Fibroblast of skin of right biceps (primary cell): ENCODE data around the gene LAMTOR2.
"Not testable (repeated sequence)": the region's sequence is repeated elsewhere in the genome, so short reads cannot be mapped to it uniquely, and the experiment has no call there.

Experiments
- DNase-seq: peaks from one replicate; pipeline ENCODE4 v3.0.0-alpha.2; 2013

The LAMTOR2 gene

DNA sequence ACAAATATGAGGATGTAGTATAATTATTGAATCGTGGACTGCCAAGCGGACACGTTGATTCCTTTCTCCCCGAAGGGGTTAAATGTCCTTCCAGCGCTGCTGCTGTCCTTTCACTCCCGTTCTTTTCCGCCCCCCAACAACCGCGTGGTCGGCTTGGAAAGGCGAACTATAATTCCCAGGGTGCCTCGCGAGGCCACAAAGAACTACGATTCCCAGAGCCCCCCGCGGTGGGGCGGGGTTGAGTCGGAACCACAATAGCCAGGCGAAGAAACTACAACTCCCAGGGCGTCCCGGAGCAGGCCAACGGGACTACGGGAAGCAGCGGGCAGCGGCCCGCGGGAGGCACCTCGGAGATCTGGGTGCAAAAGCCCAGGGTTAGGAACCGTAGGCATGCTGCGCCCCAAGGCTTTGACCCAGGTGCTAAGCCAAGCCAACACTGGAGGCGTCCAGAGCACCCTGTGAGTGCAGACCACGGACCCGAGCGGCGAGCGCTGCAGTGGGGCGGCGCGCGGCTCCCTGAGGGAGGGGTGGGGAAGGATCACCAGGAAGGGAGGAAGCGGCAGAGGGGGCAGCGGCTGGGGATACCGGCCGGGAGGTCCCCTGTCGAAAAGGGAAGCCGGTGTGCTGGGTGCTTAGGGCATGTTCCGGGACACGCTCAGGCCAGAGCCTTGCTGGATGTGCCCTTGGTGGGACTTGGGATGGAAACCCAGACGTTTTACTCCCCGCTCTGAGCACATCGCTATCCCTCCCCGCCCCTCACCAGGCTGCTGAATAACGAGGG, at the start of gene LAMTOR2:
LAMTOR2 (plus strand) TSS at position 283 of the 781 bp plus-strand sequence; CDS start at position 391, 108 bp downstream.
- DNase-seq: peak; percentile 98

DNA sequence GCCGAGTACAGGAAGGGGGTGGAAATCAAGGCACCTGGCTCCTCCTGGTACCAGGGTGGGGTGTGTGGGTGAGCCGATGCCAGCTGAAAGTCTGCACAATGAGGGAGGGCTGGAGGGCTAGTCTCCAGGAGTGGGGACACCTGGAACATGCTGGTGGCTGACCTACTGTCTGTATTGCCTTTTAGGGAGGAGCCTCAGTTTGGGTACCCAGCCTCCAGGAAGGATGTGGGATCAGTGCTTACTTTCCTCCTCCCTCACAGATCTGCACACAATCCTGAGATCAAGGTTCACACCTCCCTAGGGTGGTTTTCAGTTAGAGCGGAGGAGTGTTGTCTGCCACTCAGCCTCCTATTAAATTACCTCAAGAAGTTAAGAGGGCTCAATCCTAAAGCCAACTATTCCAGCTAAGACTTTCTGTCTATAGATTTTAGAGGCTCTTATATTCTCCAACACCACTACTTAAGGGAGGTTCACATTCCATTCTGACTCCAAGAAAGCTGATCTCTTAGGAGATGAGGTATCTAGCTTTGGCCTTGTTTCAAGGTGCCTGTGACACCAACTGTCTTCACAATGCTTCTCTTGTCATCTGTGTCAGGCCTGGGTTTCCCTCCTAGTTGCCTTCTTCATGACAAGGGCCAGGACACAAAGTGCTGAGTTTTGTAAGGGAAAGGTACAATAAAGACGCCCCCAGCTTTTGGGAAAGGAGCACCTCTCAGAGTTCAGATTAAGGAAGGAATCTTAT, 49.6 kb upstream of the LAMTOR2 start:
- DNase-seq: no peak

DNA sequence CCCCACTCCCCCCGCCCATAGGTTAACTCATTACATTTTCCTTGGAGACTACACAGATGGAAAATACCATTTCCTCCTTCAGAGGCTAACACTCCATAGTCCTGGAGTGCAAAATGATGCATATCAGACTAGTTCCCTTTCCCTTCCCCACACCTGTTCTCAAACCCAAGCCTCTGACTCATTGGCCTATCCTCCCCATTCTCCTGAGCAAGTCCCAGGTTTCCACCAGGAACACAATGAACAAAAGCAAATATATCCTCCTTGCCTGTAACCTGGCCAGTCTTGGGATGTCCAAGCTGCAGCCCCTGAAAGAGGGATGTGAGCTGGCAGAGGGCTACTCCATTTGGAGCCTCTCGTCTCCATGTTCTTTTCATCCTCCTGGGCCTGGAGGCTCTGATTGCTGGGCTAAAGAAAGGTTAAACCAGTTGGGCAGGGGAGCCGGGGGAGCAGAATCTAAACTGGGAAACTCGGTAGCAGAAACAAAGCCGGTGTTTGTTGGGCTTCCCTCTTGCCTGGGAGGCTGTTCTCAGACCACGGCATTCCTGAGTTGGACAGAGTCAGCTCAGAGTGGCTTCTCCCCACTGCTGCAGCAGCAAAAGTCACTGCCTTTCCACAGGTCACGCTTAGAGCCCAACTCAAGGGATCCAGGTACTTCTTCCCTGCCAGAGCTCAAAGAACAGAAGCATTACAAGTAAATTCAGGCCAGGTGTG, 47.8 kb upstream of the LAMTOR2 start:
- no peak for DNase-seq

DNA sequence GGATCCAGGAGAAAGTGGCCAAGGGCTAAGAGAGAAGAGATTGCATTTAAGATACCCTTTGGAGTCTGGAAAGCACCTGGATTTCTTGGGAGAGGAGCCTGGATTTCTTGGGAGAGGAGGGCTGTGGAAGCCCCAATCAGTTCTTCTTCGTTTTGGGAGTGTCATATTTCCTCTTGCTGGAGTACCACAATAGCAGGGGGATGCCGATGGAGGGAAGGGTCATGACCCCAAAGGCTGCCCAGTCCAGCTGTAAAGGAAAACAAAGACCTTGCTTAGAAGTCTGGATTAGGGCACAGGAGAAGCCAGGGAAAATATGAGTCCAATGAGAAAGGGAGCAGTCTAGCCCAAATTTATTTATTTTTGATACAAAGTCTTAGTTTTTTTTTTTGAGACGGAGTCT, 45.2 kb upstream of the LAMTOR2 start:
- no peak for DNase-seq

DNA sequence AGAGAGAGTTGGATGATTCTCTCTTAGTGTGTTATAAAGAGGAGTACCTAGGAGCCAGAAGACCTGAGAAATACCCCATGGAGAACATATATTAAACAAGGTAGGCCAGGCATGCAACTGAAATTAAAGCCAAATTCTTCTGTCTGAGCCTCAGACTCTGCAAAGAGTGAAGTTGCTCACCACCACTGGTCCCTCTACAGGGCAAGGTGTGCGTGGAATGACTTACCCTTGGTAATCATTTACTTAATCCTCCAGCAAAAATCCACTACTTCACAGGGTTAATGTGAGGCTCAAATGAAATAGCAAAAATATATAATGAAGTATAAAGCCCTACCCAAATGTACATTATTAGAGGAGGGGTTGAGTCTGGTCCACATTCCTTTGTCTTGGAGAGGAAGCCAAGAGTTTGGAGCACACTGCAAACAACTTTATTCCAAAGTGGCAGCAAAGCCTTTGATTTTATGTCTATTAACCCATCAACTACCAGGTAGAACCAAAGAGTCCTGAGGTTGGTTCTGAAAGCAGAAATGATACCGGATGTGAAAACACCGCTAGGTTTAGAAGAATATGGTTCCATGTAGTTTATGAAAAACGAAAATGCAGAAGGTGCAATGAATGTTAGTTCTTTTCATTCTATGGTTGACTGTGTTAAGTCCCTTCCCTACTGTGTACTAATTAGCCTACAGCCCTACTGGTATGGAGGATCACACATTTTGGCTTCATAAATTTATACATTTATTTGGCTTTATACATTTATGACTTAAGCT, 42.3 kb upstream of the LAMTOR2 start:
- no peak for DNase-seq

DNA sequence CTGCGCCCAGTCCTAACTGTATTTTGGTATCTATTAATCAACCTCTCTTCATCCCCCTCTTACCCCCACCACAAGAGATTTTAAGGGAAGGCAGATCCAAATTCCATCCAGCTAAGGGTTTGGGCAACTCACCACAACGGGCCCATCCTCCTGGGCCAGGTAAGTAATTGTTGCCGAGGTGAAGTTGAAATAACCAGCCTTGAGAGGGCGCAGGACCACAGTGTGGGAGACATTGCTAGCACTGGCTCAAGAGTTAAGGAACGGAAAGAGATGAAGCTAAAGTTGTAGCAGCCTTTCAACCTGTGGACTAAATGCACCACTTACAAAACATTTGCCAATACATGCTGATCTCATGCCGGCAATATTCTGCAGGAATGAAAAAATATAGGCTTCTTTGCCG, 39.8 kb upstream of the LAMTOR2 start:
- DNase-seq: no peak

DNA sequence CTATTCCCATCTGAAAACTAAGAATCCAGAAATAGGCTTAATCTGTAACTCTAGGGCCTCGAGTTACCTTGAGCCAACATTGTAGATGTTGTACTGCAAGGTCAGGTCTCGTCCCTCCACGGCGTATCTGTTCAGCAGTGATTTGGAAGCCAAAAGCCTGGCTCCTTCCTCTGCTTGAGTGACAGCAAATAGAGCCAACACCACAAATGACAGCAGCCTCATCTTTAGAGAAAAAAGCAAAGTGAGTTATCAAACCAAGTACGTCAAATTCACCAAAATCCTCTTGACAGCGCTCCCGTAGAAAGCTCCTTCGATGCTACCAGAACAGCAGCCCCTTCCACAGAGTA, 34.7 kb upstream of the LAMTOR2 start:
- no peak for DNase-seq

DNA sequence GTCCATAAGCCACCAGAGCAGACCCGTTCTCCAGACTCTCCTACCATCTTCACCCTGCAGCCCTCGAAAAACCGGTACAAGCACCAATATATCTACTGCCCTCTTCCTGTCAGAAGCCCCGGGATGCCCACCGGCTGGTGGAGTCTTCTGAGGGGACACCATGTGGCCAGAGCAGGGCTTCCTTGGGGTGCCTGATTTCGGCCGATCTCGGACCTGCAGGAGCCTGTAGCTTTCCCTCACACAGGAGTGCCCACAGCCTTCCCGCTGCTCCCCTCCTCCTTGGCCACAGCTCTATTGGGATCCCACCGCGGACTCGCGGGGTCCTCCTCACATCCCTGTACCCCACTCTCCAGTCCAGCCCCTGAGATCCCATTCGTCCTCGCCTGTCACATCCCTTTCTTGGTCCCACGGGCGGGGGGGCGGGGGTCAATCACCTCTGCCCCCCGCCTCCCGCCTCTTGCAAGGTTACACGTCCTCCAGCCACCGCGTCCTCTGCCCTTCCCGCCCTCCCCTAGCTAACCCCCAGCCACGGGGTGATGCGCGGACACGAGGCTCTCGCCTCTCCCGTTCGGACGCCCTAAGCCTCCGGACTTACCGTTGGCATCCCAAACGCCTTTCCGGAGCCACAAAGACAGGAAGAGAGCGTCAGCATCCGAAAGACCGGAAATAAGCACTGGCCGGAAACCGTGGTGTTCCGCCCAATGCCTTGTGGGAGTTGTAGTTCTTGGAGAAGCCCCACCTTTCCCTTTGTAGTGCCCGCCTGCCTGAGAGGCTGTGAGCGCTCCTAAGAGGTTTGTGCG, 34.1 kb upstream of the LAMTOR2 start, which contains the start of gene SSR2:
SSR2 (minus strand) TSS at position 659 of the 800 bp plus-strand sequence. CDS start 784 bp downstream, outside the sequence.
- peak; percentile 91 for DNase-seq

DNA sequence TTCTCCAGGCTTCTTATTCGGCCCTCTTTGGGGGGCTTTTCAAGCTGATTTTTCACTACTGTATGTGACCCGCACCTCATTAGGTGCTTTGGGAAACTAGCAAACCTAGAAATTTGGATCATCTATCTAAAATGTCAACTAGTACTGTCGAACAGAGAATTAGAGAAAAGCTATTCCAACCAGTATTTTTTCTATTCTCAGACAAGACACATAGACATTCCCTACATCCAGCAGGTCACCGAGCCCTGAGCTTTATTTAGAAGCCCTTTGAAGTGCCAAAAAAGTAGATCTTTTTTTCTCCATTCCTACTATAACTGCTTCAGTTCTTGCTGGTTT, 33.5 kb upstream of the LAMTOR2 start:
- no peak for DNase-seq

DNA sequence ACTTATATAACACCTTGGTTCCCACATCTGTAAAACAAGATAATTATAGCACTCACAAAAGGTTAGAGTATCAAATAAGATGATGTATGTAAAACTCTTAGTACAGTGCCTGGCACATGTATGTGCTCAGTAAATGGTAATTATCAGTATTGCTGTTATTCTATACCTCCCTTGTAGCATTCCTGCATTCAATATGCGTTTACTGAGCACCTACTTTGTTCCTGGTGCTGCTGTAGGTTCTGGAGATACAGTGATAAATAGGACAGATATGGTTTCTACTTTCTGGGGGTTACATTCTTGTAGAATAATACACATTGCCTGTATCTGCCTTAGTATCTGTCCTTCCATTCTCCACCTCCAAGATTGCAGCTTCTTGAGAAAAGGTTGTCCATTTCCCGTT, 32.6 kb upstream of the LAMTOR2 start:
- no peak for DNase-seq

DNA sequence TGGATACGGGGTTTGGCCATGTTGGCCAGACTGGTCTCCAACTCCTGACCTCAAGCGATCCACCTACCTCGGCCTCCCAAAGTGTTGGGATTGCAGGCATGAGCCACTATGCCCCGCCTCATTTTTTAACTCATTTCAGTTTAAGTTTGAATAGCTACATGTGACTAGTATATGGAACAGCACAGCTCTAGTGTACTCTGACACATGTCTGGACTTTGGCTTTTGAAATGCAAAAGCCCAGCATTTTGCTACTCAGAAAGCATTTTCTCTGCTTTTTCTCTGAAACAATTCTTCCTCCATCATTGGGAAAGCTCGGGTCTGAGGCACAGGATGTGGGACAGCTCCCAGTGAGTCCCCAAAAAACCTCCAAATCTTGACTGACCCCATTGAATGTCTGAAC, 29.8 kb upstream of the LAMTOR2 start:
- DNase-seq: no peak

DNA sequence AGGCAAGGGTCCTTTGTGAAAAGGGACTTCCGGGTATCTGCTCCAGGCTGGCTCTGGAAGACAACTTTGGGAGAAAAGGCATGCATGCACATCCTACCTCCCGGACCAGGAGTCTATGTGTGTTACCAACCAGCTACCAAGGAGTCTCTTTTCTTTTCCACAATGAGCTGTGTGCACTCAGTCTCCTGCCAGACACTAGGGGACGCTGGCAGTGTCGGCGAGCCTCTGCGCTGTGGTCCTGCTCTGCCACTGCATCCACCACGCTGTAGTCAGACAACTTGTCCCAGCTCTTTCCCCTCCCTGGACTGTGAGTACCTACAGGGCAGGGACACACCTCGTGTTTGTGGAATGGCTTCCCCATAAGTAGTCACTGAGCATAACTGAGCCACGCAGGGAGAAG, 28.7 kb upstream of the LAMTOR2 start:
- DNase-seq: peak; percentile 35

DNA sequence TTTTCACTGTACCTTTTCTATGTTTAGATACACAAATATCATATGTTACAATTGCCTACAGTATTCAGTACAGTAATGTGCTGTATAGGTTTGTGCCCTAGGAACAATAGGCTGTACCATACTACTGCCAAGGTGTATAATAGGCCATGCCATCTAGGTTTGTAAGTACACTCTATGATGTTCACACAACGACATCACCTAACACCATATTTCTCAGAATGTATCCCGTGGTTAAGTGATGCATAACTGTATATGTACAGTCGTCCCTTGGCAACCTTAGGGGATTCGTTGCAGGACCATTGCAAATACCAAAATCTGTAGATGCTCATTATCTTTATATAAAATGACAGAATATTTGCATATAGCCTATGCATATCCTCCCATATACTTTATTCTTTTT, 28.0 kb upstream of the LAMTOR2 start:
- no peak for DNase-seq

DNA sequence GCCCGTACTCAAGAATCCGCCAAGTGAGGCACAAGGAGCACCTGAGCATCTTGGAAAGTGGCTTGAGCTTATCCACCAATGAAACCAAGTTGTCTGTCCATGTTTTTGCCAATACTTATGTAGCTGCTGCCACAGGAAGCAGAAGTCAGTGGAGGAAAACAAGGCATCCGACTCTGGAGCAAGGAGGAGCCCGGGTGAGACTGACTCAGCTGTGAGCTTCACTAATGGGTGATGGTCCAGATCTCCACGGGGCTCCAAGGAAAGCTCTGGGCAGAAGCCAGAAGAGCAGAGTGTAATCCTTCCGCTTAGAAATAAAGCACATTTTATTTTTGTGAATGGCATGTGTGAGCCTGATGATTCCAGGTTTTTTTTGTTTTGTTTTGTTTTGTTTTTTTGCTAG, 21.6 kb upstream of the LAMTOR2 start:
- peak; percentile 38 for DNase-seq

DNA sequence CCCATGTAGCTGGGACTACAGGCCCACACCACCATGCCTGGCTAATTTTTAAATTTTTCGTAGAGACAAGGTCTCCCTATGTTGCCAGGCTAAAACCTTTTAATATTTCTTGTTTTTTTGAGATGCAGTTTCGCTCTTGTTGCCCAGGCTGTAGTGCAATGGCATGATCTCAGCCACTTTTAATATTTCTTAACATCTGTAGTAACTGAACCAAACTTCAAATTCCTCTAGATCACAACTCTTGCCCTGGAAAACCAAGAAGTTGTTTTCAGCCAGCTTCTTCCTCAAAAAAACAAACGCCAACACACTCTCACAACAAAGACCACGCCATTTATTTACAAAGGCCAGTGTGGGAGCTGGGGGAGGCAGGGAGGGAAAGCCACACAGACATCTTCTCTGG, 19.6 kb upstream of the LAMTOR2 start:
- not testable (repeated sequence) for DNase-seq

DNA sequence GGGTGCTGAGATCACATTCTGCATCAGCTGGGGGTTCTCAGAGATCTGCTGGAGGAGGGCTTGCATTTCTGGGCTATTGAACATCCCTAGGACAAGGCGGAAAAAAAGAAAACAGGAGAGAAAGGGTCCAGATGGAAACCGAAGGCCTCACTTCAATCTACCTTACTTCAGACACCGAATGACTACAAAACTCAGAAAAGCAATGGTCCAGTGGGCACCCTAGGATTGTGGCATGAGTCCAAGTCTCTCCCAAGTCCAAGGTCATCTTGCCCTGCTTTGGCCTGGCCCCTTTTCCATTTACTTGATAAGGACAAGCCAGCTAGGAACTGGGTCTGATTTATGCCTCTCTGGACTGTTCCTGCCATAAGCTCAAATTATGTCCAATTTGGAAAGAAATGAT, 11.8 kb upstream of the LAMTOR2 start:
- DNase-seq: no peak

DNA sequence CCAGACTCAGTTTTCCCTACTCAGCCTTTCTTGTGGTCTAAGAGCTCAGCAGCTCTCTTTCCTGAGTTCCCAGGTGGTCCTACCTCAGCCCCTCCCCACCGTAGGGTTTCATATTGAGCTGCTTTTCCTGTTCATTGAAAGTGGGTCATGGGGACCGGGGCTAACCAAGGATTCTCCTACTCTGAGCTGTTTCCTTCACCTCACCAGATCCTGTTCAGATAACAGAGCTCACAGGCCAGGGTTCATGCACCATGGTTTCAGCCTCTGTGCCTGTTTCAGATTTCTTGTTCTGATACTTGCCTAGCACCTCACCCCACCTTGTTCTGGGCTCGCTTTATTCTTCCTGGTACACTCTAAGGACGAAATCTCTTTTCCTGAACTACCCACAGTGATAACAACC, 9.5 kb upstream of the LAMTOR2 start:
- DNase-seq: no peak

DNA sequence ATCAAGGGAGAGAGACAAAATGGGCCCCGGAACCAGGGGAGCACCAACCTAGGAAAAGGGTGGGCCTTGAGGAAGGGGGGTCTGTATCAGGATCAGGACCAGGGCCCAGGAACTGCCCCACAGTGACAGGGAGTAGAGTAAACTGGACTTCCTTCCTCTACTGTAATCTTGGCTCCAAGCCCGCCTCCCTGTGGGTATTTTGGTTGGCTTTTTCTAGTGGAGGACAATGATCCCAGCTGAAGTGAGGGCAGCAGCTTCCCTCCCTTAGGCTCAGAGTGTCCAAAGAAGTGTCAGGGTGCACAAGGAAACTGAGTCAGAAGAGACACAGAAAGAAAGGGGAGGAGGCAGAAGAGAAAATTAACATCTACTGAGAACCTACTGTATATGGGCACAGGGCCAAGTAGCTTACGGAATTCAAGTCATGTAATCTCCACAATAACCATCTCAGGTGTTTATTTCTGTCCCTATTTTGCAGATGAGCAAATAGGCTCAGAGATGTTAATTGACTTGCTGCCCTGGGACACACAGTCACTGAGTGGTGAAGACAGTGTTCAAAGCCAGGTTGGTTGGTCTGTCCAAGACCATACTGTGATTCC, 5.8 kb upstream of the LAMTOR2 start:
- no peak for DNase-seq

DNA sequence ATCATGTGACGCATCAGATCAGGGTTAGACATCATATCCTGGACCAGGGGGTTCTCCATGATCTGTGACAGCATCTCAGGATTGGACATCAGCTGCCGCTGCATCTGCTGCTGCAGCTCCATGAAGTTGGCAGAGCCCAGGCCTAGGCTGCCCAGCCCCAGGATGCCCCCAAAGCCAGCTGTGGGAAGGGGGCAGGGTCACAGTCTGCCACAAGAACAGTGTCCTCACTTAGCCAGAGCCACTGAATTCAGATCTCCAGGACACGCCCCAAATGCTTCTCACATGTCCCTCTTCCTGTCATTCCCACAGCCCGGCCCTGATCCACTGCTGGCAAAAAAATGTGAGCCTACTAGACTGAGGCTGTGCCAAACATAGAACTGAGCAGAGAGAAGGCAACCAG, 4.2 kb upstream of the LAMTOR2 start:
- DNase-seq: no peak

DNA sequence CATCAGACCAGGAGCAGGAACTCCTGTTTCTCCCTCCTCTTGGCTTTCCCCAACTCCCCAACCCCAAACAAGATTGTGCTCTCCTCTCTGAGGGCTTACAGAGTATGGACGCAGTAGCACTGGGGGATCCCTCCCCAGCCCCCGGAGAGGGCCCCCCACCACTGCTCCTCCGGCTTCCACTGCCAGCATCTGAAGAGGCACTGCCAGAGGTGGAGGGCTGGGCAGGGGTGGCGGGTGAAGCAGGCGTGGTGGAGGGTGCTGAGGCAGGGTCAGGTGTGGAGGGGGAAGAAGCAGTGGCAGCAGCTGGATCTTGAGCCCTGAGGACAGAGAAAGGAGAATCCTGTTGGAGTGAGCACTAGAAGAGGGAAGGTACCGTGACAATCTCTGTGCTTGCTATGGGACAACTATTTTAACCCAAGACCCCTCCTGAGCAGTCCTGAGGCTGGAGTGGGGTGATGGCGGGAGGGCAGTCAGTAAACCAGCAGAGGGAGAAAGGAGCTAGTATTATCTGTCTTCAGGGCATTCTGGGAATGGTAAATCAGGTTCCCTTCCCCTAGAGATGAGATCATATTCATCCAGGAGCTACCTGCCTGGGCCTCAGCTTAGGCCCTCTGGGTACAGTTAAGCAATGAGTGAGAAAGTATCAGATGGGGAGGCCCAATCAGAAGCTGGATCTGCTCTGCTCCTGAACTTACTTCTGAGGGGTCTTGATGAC, 3.4 kb upstream of the LAMTOR2 start:
- no peak for DNase-seq
